ENCODE results near the gene SYT5. TPM values are rescaled to one million over a fixed set of nuclear protein-coding genes. Genes with fewer than 3 reads are reported as not detected.

SYT5 gene
- total and polyA plus RNA-seq, 2 of the 13 experiments (the other 11 are each of a cell fraction or from before 2014, with no cell fraction given), result not detected

GRCh38 chr19:55153652-55154264, 26.3 kb downstream of the SYT5 start (continued):
- TF ChIP-seq ZNF567 (CRISPR knock-in tag; IDR thresholded peaks at IDR 0.05; ENCODE audit: borderline replicate concordance), result no peak
- TF ChIP-seq, protein P1, sequence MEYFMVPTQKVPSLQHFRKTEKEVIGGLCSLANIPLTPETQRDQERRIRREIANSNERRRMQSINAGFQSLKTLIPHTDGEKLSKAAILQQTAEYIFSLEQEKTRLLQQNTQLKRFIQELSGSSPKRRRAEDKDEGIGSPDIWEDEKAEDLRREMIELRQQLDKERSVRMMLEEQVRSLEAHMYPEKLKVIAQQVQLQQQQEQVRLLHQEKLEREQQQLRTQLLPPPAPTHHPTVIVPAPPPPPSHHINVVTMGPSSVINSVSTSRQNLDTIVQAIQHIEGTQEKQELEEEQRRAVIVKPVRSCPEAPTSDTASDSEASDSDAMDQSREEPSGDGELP (IDR thresholded peaks at IDR 0.05; ENCODE audit: borderline replicate concordance, low read depth), result no peak
- no peak for TF ChIP-seq SNAPC2 (CRISPR knock-in tag; IDR thresholded peaks at IDR 0.05)
- TF ChIP-seq DNMT1 (CRISPR knock-in tag; IDR thresholded peaks at IDR 0.05), result no peak
- TF ChIP-seq TAF1 (CRISPR knock-in tag; IDR thresholded peaks at IDR 0.05), result no peak

GRCh38 chr19:55152017-55152416, 28.1 kb downstream of the SYT5 start:
- no peak overlapping the region for H2AFZ ChIP-seq (ENCODE audit: low read length)
- in situ Hi-C loops (cut with HindIII; ENCODE audit: extremely low pct_ligation_motif_present, low pct_unique_long_range_greater_than_20kb), result no loop called here
- no peak for ATAC-seq
- TF ChIP-seq, protein P2, sequence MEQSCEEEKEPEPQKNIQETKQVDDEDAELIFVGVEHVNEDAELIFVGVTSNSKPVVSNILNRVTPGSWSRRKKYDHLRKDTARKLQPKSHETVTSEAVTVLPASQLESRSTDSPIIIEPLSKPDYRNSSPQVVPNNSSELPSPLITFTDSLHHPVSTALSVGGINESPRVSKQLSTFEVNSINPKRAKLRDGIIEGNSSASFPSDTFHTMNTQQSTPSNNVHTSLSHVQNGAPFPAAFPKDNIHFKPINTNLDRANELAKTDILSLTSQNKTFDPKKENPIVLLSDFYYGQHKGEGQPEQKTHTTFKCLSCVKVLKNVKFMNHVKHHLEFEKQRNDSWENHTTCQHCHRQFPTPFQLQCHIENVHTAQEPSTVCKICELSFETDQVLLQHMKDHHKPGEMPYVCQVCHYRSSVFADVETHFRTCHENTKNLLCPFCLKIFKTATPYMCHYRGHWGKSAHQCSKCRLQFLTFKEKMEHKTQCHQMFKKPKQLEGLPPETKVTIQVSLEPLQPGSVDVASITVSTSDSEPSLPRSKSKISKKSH (CRISPR knock-in tag; IDR thresholded peaks at IDR 0.05; ENCODE audit: borderline replicate concordance), result no peak
- 0 out of 2 replicates have a peak, but pooled peaks have one; percentile 17 for TF ChIP-seq THAP11 (CRISPR knock-in tag; IDR thresholded peaks at IDR 0.05)
- no peak for TF ChIP-seq HIVEP1 (CRISPR knock-in tag; IDR thresholded peaks at IDR 0.05)
- TF ChIP-seq GABPA (IDR thresholded peaks at IDR 0.05; ENCODE audit: low read depth, low read length), result peak; percentile 77
- TF ChIP-seq GABPA (CRISPR knock-in tag; IDR thresholded peaks at IDR 0.05; ENCODE audit: low read depth), result peak; percentile 91
- peak; percentile 53; the same call in 1 of the 2 replicates for TF ChIP-seq GABPB1 (CRISPR knock-in tag; IDR thresholded peaks at IDR 0.05)
- peak; percentile 31; the same call in 1 of the 2 replicates for TF ChIP-seq ZNF574 (CRISPR knock-in tag; IDR thresholded peaks at IDR 0.05)

More at GRCh38 chr19:55152017-55152416, 28.1 kb downstream of the SYT5 start:
- no peak overlapping the region for H3K9ac ChIP-seq (ENCODE audit: insufficient read depth, low read depth, low read length)
- no peaks in the 10 kb centered on the region for H3K79me2 ChIP-seq (ENCODE audit: insufficient read depth, low read length)
- peaks cover 8% of the 10 kb centered on the region for H3K9me3 ChIP-seq (ENCODE audit: low read length)
- no peak overlapping the region for H3K4me3 ChIP-seq (replicated peaks in 1 of 3; ENCODE audit: insufficient read depth in 1 of 3, low read depth in 2 of 3, low read length in 3 of 3)
- peaks cover 0 to 11% of the 10 kb centered on the region in 2 experiments; a peak in 2 of 5 replicates for H3K27me3 ChIP-seq (ENCODE audit: control insufficient read depth in 1 of 2, insufficient read depth in 2 of 2, low read length in 2 of 2)
- no peak overlapping the region for H3K4me2 ChIP-seq (ENCODE audit: low read depth, low read length)
- H4K20me1 ChIP-seq (ENCODE audit: insufficient read depth, low read length), result no peaks in the 10 kb centered on the region
- H3K36me3 ChIP-seq (replicated peaks in 1 of 2; ENCODE audit: control insufficient read depth in 1 of 2, insufficient read depth in 2 of 2, low read length in 2 of 2), result no peaks in the 10 kb centered on the region
- no peak for FAIRE-seq
- intact Hi-C loops (cut with micrococcal nuclease; ENCODE audit: unreplicated experiment), result no loop called here
- POLR2A ChIA-PET, result interaction anchor here (0.5 kb wide), 1 partner anchor 108 kb away, joined by 3 read pairs; no protein-coding TSS in a partner anchor
- CTCF ChIA-PET (ENCODE audit: low intra/inter-chr PET ratio, low total read pairs), result no interaction called here
- peaks cover 20% of the 10 kb centered on the region for H3K4me1 ChIP-seq (ENCODE audit: insufficient read depth, low read length)
- H3K27ac ChIP-seq (ENCODE audit: extremely low read length, insufficient read depth, low read length), result no peak overlapping the region
- no peak for DNase-seq (ENCODE audit: low spot score)
- BruUV-seq (replicated peaks), result no TSS peak
